Mammary epithelial cell (primary cell): Measurements from ENCODE around the gene PYY.

Source experiments
- EZH2 ChIP-seq: IDR thresholded peaks from 2 replicates; pipeline ENCODE4 v1.6.1; 2012; ENCODE audit warnings: low read length, inconsistent platforms, borderline replicate concordance
- TF ChIP-seq, protein P1 (sequence below), 2 donors: IDR thresholded peaks in 1 of 2; conservative IDR thresholded peaks in 1 of 2; 2 replicates each; pipeline ENCODE4 v1.5.1; 2011 to 2012; ENCODE audit warnings: inconsistent platforms in 2 of 2, low read length in 2 of 2, mild to moderate bottlenecking in 2 of 2, control low read depth in 1 of 2, low read depth in 1 of 2; ENCODE audit not compliant: insufficient read depth in 1 of 2; ENCODE audit errors: extremely low read depth in 1 of 2

DNA sequence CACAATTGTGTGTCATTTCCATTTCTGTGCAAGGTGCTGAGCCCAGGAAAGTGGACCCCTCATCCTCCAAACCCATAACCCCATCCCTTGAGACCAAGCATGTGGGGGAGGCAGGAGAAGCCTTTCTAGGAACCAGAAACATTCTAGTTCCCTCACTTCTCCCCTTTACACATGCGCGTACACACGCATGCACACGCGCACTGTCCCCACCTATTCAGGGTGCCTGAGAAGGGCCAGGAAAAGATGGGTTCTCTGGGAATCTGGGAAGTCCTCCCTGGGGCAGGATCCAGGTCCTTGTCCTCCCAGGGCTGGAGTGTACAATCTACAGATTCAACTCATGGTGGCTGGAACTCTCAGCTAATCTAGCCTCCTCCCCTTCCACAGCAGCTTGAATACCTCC is 13.9 kb downstream of the PYY start:
- TF ChIP-seq, protein P1, sequence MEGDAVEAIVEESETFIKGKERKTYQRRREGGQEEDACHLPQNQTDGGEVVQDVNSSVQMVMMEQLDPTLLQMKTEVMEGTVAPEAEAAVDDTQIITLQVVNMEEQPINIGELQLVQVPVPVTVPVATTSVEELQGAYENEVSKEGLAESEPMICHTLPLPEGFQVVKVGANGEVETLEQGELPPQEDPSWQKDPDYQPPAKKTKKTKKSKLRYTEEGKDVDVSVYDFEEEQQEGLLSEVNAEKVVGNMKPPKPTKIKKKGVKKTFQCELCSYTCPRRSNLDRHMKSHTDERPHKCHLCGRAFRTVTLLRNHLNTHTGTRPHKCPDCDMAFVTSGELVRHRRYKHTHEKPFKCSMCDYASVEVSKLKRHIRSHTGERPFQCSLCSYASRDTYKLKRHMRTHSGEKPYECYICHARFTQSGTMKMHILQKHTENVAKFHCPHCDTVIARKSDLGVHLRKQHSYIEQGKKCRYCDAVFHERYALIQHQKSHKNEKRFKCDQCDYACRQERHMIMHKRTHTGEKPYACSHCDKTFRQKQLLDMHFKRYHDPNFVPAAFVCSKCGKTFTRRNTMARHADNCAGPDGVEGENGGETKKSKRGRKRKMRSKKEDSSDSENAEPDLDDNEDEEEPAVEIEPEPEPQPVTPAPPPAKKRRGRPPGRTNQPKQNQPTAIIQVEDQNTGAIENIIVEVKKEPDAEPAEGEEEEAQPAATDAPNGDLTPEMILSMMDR (conservative IDR thresholded peaks at IDR 0.05 in 1 of 2, IDR thresholded peaks at IDR 0.05 in 1 of 2; ENCODE audit: extremely low read depth in 1 of 2, insufficient read depth in 1 of 2, low read depth in 1 of 2, low read length in 2 of 2), result no peak
- no peak for TF ChIP-seq EZH2
